ENCODE results near the gene SLC22A14. TPM values are rescaled to one million over a fixed set of nuclear protein-coding genes. Genes with fewer than 3 reads are reported as not detected.

Gene SLC22A14
- total RNA-seq, 1 donor from 2014 or later = 0.93 TPM

DNA sequence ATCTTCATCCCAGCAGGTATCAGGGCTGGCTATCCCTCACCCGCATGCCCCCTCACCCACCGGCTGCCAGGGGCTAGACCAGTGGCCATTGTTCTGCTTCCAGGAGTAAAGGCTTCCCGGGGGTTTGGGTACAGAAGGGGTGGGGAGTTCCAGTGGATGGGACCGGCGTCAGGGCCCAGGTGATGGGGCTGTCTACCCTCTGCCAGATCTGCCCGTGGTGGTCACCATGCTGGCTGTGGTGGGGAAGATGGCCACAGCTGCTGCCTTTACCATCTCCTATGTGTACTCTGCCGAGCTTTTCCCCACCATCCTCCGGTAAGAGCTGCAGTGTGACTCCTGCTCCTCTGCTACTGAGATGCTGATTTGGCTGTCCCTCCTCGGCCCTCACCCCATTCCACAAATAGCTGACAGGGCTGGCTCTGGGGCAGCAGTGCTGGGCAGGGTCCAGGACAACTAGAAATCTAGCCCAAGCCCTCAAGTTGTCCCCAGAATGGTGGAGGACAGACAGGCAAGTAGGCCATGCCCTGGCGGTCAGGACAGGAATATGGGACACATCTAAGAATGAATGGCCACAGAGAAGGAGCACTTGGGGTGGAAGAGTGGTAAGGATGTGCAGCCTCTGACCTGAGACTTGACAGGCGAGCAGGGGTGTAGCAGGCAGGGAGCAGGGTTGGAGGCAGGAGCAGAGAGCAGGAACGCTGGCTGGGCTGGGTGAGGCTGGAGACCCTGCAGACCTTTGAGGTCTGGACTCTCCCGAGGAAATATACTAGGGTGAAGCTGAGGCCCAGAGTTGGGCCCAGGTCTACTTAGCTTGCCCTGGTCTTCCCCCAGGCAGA lies 5.8 kb upstream of the SLC22A14 start:
- H3K27me3 Mint-ChIP-seq (ENCODE audit: unreplicated experiment) = peaks cover 1% of the 10 kb centered on the region
- DNase-seq = no peak
- H3K27ac Mint-ChIP-seq (ENCODE audit: unreplicated experiment) = no peak overlapping the region
- peaks cover 1% of the 10 kb centered on the region for H3K4me1 Mint-ChIP-seq (ENCODE audit: low read depth, unreplicated experiment)
- TF ChIP-seq, protein P1, sequence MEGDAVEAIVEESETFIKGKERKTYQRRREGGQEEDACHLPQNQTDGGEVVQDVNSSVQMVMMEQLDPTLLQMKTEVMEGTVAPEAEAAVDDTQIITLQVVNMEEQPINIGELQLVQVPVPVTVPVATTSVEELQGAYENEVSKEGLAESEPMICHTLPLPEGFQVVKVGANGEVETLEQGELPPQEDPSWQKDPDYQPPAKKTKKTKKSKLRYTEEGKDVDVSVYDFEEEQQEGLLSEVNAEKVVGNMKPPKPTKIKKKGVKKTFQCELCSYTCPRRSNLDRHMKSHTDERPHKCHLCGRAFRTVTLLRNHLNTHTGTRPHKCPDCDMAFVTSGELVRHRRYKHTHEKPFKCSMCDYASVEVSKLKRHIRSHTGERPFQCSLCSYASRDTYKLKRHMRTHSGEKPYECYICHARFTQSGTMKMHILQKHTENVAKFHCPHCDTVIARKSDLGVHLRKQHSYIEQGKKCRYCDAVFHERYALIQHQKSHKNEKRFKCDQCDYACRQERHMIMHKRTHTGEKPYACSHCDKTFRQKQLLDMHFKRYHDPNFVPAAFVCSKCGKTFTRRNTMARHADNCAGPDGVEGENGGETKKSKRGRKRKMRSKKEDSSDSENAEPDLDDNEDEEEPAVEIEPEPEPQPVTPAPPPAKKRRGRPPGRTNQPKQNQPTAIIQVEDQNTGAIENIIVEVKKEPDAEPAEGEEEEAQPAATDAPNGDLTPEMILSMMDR (IDR thresholded peaks at IDR 0.05; ENCODE audit: partially characterized antibody, unreplicated experiment) = no peak
- H3K36me3 Mint-ChIP-seq (ENCODE audit: unreplicated experiment) = peaks cover 9% of the 10 kb centered on the region
- H3K9me3 Mint-ChIP-seq (ENCODE audit: unreplicated experiment) = peaks cover 6% of the 10 kb centered on the region
- no peak overlapping the region for H3K4me3 Mint-ChIP-seq (ENCODE audit: unreplicated experiment)

DNA sequence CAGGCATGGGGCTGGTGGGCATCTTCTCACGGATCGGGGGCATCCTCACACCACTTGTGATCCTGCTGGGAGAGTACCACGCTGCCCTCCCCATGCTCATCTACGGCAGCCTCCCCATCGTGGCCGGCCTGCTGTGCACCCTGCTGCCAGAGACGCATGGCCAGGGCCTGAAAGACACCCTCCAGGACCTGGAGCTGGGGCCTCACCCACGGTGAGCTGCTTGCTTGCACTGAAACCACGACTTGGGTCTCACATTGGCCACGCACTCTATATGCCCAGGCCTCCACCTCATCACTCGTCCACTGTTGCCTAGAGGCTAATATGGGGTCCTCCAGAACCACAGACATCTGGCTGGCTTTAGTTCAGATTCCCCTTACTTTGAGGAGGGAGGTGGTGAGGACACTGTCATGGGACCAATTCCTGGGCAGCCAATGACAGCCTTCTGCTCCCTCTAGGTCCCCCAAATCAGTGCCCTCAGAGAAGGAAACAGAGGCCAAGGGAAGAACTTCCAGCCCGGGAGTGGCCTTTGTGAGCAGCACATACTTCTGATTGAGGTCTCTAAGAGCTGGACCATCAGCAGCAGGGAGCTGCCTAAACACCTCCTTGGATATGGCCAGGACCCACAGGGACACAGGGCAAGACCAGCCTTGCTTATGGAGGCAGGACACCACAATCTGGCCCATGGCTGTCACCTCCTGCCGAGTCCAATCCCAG lies 5.0 kb upstream of the SLC22A14 start:
- no peak for DNase-seq
- Mint-ChIP-seq H3K9me3 (ENCODE audit: unreplicated experiment) (peaks cover 8% of the 10 kb centered on the region), H3K36me3 (ENCODE audit: unreplicated experiment) (peaks cover 9% of the 10 kb centered on the region), H3K4me1 (ENCODE audit: low read depth, unreplicated experiment) (peaks cover 1% of the 10 kb centered on the region), H3K27ac (ENCODE audit: unreplicated experiment) (no peak overlapping the region), H3K4me3 (ENCODE audit: unreplicated experiment) (no peak overlapping the region), H3K27me3 (ENCODE audit: unreplicated experiment) (peaks cover 1% of the 10 kb centered on the region)
- TF ChIP-seq, protein P1 (IDR thresholded peaks at IDR 0.05; ENCODE audit: partially characterized antibody, unreplicated experiment) = no peak

DNA sequence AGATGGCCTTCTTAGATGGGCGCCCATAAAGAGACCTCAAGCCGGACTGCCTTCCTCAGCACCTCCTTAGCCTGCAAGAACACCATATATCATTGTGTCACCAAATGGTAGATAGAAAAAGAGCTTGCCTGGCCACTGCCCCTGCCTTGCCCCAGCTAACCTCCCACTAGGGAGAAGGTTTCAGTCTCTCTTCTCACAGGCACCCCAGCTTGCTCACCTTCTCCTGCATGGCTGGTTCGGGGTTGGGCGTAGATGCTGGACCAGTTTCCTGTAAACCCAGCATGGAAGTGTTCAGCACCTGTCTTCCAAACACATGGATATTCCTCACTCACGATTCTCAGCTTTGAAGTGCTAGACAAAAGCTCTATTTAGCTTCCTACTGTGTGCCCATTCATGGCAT lies 3.3 kb upstream of the SLC22A14 start:
- peaks cover 1% of the 10 kb centered on the region for H3K27me3 Mint-ChIP-seq (ENCODE audit: unreplicated experiment)
- peaks cover 9% of the 10 kb centered on the region for H3K36me3 Mint-ChIP-seq (ENCODE audit: unreplicated experiment)
- no peak overlapping the region for H3K4me3 Mint-ChIP-seq (ENCODE audit: unreplicated experiment)
- H3K27ac Mint-ChIP-seq (ENCODE audit: unreplicated experiment) = no peak overlapping the region
- TF ChIP-seq, protein P1 (IDR thresholded peaks at IDR 0.05; ENCODE audit: partially characterized antibody, unreplicated experiment) = no peak
- peaks cover 6% of the 10 kb centered on the region for H3K9me3 Mint-ChIP-seq (ENCODE audit: unreplicated experiment)
- DNase-seq = no peak
- H3K4me1 Mint-ChIP-seq (ENCODE audit: low read depth, unreplicated experiment) = peaks cover 1% of the 10 kb centered on the region

DNA sequence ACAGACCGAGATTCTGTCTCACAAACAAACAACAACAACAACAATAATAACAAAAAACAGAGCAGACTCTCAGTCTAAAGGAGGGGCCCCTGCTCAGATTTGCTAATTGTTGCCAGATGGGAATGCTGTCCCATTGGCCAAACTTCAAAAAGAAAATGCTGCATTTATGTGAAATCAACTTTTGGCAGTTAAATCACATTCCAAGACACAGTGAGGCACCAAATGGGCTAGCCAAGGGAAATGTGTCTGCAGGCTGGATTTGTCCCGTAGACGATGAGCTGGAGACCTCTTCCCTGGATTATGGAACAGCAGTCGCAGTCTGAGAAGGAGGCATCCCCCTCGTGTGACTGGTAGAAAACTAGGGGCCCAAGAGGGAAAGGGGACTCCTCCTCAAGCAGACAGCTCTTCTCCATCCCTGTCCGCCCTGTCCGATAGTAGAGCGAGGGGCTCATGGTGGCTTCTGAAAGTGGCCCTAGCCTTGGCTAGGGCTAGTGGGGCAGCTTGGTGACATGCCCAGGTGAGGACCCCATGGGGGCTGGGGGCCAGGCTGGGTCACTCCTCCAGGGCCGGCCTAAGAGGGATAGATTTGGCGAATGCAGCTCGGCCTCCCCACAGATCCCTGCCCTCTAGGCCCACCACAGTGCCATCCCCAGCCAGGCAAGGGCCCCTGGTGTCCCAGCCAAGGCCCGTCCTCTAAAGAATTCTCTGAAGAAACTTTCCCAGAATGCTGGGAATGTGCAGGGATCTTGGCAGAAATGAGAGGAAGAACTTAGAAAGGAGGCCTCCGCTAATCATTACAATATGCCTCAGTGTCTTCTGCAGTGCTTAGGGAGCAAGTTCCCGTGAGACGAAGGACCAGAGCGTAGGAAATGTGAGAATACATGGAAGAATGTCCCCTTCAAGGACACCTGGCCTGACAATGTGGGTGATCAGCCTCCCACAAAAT lies 2.0 kb downstream of the SLC22A14 start:
- TF ChIP-seq, protein P1 (IDR thresholded peaks at IDR 0.05; ENCODE audit: partially characterized antibody, unreplicated experiment) = no peak
- Mint-ChIP-seq H3K36me3 (ENCODE audit: unreplicated experiment) (no peaks in the 10 kb centered on the region), H3K27ac (ENCODE audit: unreplicated experiment) (no peak overlapping the region), H3K9me3 (ENCODE audit: unreplicated experiment) (peaks cover 2% of the 10 kb centered on the region), H3K27me3 (ENCODE audit: unreplicated experiment) (peaks cover 2% of the 10 kb centered on the region), H3K4me1 (ENCODE audit: low read depth, unreplicated experiment) (no peaks in the 10 kb centered on the region), H3K4me3 (ENCODE audit: unreplicated experiment) (no peak overlapping the region)
- DNase-seq = no peak

Data from glutamatergic neuron (in vitro differentiated cells).